HG03159 (cell line): Measurements from ENCODE around the gene MDK.

Experiments
- ATAC-seq: cut with Tn5 transposase; IDR thresholded peaks from one replicate; pipeline ENCODE4 v1.9.1; 2021; ENCODE audit warnings: mild to moderate bottlenecking, moderate library complexity; ENCODE audit not compliant: unreplicated experiment

MDK gene

GRCh38 chr11:46393231-46393616, 11.8 kb downstream of the MDK start:
- ATAC-seq: no peak

GRCh38 chr11:46393759-46394158, 12.3 kb downstream of the MDK start:
- ATAC-seq: no peak

- no peak for ATAC-seq
Observed at GRCh38 chr11:46397526-46397925, 16.1 kb downstream of the MDK start.

- no peak for ATAC-seq
Observed at GRCh38 chr11:46402957-46403902, 21.8 kb downstream of the MDK start.

- no peak for ATAC-seq
Observed at GRCh38 chr11:46404476-46405017, 23.1 kb downstream of the MDK start.

GRCh38 chr11:46407635-46408034, 26.2 kb downstream of the MDK start:
- ATAC-seq: no peak

GRCh38 chr11:46408407-46408986, 27.0 kb downstream of the MDK start:
- no peak for ATAC-seq

- no peak for ATAC-seq
Observed at GRCh38 chr11:46410021-46410420, 28.6 kb downstream of the MDK start.

- no peak for ATAC-seq
Observed at GRCh38 chr11:46413760-46414465, 32.4 kb downstream of the MDK start.

- ATAC-seq: no peak
Observed at GRCh38 chr11:46414466-46414796, 33.0 kb downstream of the MDK start.

- no peak for ATAC-seq
Observed at GRCh38 chr11:46414879-46415278, 33.4 kb downstream of the MDK start.

- no peak for ATAC-seq
Observed at GRCh38 chr11:46417711-46418110, 36.2 kb downstream of the MDK start.

GRCh38 chr11:46418751-46419150, 37.3 kb downstream of the MDK start:
- no peak for ATAC-seq

GRCh38 chr11:46420513-46420912, 39.0 kb downstream of the MDK start:
- ATAC-seq: no peak

GRCh38 chr11:46421257-46421880, 39.9 kb downstream of the MDK start:
- no peak for ATAC-seq

GRCh38 chr11:46422588-46422987, 41.1 kb downstream of the MDK start:
- no peak for ATAC-seq

- no peak for ATAC-seq
Observed at GRCh38 chr11:46426233-46426991, 44.9 kb downstream of the MDK start.

GRCh38 chr11:46427364-46427763, 45.9 kb downstream of the MDK start:
- no peak for ATAC-seq

GRCh38 chr11:46429717-46430116, 48.2 kb downstream of the MDK start:
- no peak for ATAC-seq

- no peak for ATAC-seq
Observed at GRCh38 chr11:46431211-46431610, 49.7 kb downstream of the MDK start.
